ENCODE results near the gene WNT2B.

DNA sequence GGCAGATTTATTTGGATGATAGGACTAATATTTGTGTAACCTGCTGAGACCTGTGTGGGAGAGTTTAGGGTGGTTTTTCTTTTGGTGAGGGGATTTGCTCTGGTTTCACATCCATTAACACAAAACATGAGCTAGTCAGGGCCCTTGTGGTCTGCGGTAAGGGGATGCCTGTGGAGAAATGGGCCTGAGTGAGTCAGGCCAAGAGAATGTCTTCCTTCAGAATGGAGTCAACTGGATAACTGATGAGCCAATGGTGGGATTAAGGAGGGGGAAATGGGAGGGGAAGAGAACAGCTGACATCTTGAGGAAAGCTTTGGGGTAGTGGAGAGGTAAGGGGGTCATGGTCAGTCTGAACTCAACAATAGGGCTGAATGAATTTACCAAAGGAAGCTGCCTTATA lies 13.9 kb downstream of the WNT2B start:
- TF ChIP-seq GATA2 (IDR thresholded peaks at IDR 0.05; ENCODE audit: low read depth, low read length) (no peak), GATA3 (IDR thresholded peaks at IDR 0.05; ENCODE audit: low read depth, low read length) (no peak)

Measured in SH-SY5Y (cell line).